ENCODE measurements around the gene PRKCE. TPM values are rescaled to one million over a fixed set of nuclear protein-coding genes. Genes with fewer than 3 reads are reported as not detected.

Gene PRKCE
- total and polyA plus RNA-seq, 7 experiments from 2014 or later: 1.4 to 37.9 (median 19.5) TPM

DNA sequence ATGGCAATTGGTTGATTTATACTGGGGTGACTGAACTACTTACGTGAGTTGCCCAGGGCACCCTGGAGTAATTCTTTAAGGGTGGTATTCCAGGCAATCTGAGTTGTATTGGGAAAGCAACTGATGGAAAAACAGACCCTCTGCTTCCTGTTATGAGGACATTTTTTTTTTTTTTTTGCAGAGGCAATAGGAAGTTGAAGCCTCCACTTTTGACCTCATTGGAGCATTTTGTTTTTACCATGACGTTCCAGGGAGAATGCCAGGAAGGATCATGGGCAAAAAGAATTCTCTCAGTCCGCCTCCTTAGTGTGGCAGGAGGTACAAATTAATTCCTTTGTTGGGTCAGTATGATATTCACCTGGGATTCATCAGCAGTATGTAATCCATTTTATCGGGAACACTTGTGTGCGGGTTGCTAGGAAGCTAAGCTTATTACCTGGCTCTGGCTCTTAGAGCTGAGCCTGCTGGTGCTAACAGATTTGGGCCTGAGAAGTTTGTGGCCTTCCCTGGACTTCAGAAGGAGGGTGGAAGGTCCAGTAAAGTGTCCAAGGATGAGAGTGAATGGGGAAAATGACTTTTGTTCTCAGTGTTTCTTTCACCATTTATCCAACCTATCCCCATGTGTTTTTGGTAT lies 372.8 kb downstream of the PRKCE start:
- Histone ChIP-seq H3K9me3 (ENCODE audit: control insufficient read depth in 2 of 3, low read length in 3 of 3) (no peaks in the 10 kb centered on the region), H3K36me3 (ENCODE audit: control insufficient read depth in 2 of 3, insufficient read depth in 3 of 3, low read length in 3 of 3) (no peaks in the 10 kb centered on the region), H3K4me1 (ENCODE audit: control insufficient read depth in 2 of 2, insufficient read depth in 2 of 2, low read length in 2 of 2) (no peaks in the 10 kb centered on the region), H3K27me3 (ENCODE audit: control insufficient read depth in 2 of 2, insufficient read depth in 2 of 2, low read length in 2 of 2) (no peaks in the 10 kb centered on the region), H3K4me3 (ENCODE audit: low read length) (no peak overlapping the region), H3K27ac (ENCODE audit: low read depth, low read length) (no peak overlapping the region)
- ATAC-seq (no peak), DNase-seq (no peak)
- H3K36me3 Mint-ChIP-seq: peaks cover 6 to 29% (median 20%) of the 10 kb centered on the region in 5 donors
- H3K4me1 Mint-ChIP-seq: peaks cover 0 to 41% (median 0%) of the 10 kb centered on the region in 7 donors
- intact Hi-C loops (cut with micrococcal nuclease): no loop called here
- H3K27me3 Mint-ChIP-seq: no peaks in the 10 kb centered on the region
- ChIA-PET CTCF (no interaction called here), POLR2A (no interaction called here)
- no peak overlapping the region for H3K27ac Mint-ChIP-seq
- H3K9me3 Mint-ChIP-seq: peaks cover 0 to 3% (median 0%) of the 10 kb centered on the region in 11 donors
- H3K4me3 Mint-ChIP-seq: no peak overlapping the region

DNA sequence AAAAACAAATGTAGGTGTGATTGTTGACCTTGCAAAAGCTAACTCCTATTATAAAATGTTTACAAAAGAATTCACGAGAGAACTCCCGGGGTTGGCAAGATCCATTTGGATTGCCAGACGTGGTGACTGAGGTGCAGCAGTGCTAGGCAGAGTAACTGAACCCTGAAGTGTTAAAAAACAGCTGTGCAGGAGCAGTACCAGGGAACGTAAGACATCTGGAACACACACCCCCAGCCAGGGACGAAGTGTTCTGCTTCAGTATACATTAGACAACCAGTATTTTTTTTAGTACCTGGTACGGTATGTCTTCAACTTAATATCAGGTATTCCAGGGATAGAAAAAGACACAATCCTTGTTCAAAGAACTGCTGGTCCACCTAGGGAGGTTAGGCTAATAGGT lies 373.6 kb downstream of the PRKCE start:
- H3K9me3 ChIP-seq (ENCODE audit: control insufficient read depth in 2 of 3, low read length in 3 of 3): no peaks in the 10 kb centered on the region
- no peak overlapping the region for H3K4me3 Mint-ChIP-seq
- H3K27ac ChIP-seq (ENCODE audit: low read depth, low read length): no peak overlapping the region
- ChIA-PET CTCF (no interaction called here), POLR2A (no interaction called here)
- H3K4me1 Mint-ChIP-seq: peaks cover 0 to 33% (median 0%) of the 10 kb centered on the region in 7 donors
- no peaks in the 10 kb centered on the region for H3K27me3 Mint-ChIP-seq
- no peaks in the 10 kb centered on the region for H3K36me3 ChIP-seq (ENCODE audit: control insufficient read depth in 2 of 3, insufficient read depth in 3 of 3, low read length in 3 of 3)
- peaks cover 0 to 3% (median 0%) of the 10 kb centered on the region in 11 donors for H3K9me3 Mint-ChIP-seq
- H3K27me3 ChIP-seq (ENCODE audit: control insufficient read depth in 2 of 2, insufficient read depth in 2 of 2, low read length in 2 of 2): no peaks in the 10 kb centered on the region
- DNase-seq (no peak), ATAC-seq (no peak)
- no peaks in the 10 kb centered on the region for H3K4me1 ChIP-seq (ENCODE audit: control insufficient read depth in 2 of 2, insufficient read depth in 2 of 2, low read length in 2 of 2)
- H3K4me3 ChIP-seq (ENCODE audit: low read length): no peak overlapping the region
- no peak overlapping the region for H3K27ac Mint-ChIP-seq
- H3K36me3 Mint-ChIP-seq: peaks cover 6 to 29% (median 20%) of the 10 kb centered on the region in 5 donors
- intact Hi-C loops (cut with micrococcal nuclease): no loop called here

- no peaks in the 10 kb centered on the region for H3K27me3 Mint-ChIP-seq
- ATAC-seq (no peak), DNase-seq (no peak)
- peaks cover 0 to 27% (median 0%) of the 10 kb centered on the region in 7 donors for H3K4me1 Mint-ChIP-seq
- POLR2A ChIA-PET: no interaction called here
- Histone ChIP-seq H3K4me1 (ENCODE audit: control insufficient read depth in 2 of 2, insufficient read depth in 2 of 2, low read length in 2 of 2) (no peaks in the 10 kb centered on the region), H3K4me3 (ENCODE audit: low read length) (no peak overlapping the region), H3K27ac (ENCODE audit: low read depth, low read length) (no peak overlapping the region), H3K9me3 (ENCODE audit: control insufficient read depth in 2 of 3, low read length in 3 of 3) (no peaks in the 10 kb centered on the region), H3K36me3 (ENCODE audit: control insufficient read depth in 2 of 3, insufficient read depth in 3 of 3, low read length in 3 of 3) (no peaks in the 10 kb centered on the region), H3K27me3 (ENCODE audit: control insufficient read depth in 2 of 2, insufficient read depth in 2 of 2, low read length in 2 of 2) (no peaks in the 10 kb centered on the region)
- intact Hi-C loops (cut with micrococcal nuclease): no loop called here
- peaks cover 0 to 2% (median 0%) of the 10 kb centered on the region in 11 donors for H3K9me3 Mint-ChIP-seq
- CTCF ChIA-PET: no interaction called here
- H3K36me3 Mint-ChIP-seq: peaks cover 2 to 27% (median 17%) of the 10 kb centered on the region in 5 donors
- H3K4me3 Mint-ChIP-seq: no peak overlapping the region
- no peak overlapping the region for H3K27ac Mint-ChIP-seq
These were observed 374.2 kb downstream of the PRKCE start for GRCh38 chr2:46025676-46026075.

- H3K4me3 Mint-ChIP-seq: no peak overlapping the region
- peaks cover 0 to 2% (median 0%) of the 10 kb centered on the region in 11 donors for H3K9me3 Mint-ChIP-seq
- DNase-seq (no peak), ATAC-seq (no peak)
- Histone ChIP-seq H3K36me3 (ENCODE audit: control insufficient read depth in 2 of 3, insufficient read depth in 3 of 3, low read length in 3 of 3) (no peaks in the 10 kb centered on the region), H3K4me3 (ENCODE audit: low read length) (no peak overlapping the region), H3K4me1 (ENCODE audit: control insufficient read depth in 2 of 2, insufficient read depth in 2 of 2, low read length in 2 of 2) (no peaks in the 10 kb centered on the region), H3K9me3 (ENCODE audit: control insufficient read depth in 2 of 3, low read length in 3 of 3) (no peaks in the 10 kb centered on the region), H3K27ac (ENCODE audit: low read depth, low read length) (no peak overlapping the region), H3K27me3 (ENCODE audit: control insufficient read depth in 2 of 2, insufficient read depth in 2 of 2, low read length in 2 of 2) (no peaks in the 10 kb centered on the region)
- ChIA-PET CTCF (no interaction called here), POLR2A (no interaction called here)
- peaks cover 0 to 27% (median 13%) of the 10 kb centered on the region in 5 donors for H3K36me3 Mint-ChIP-seq
- no peaks in the 10 kb centered on the region for H3K27me3 Mint-ChIP-seq
- no peak overlapping the region for H3K27ac Mint-ChIP-seq
- intact Hi-C loops (cut with micrococcal nuclease): no loop called here
- peaks cover 0 to 23% (median 0%) of the 10 kb centered on the region in 7 donors for H3K4me1 Mint-ChIP-seq
These were observed 375.0 kb downstream of the PRKCE start for GRCh38 chr2:46026431-46026830.

DNA sequence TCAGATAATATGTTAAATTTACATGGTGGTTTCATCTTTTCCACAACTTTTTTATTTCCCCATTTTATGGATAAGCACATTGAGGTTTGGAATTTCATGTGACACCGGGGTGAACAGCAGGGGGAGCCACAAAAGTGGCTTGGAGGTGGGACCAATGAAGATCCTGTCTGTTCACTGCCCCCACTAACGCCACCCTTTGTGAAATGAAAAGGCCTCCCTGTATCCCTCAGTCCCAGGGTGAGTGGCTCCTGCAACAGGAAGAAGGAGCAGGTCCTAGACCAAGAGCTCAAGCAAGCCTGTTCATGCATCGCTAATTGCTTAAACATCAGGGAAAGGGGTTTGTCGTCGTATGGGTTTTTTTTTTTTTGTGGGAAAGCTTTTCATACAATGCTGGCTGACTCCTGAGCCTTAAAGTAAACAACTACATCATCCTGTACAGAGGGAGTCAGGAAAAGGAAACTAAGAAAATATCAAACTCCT lies 377.9 kb downstream of the PRKCE start:
- Histone ChIP-seq H3K36me3 (ENCODE audit: control insufficient read depth in 2 of 3, insufficient read depth in 3 of 3, low read length in 3 of 3) (no peaks in the 10 kb centered on the region), H3K27me3 (ENCODE audit: control insufficient read depth in 2 of 2, insufficient read depth in 2 of 2, low read length in 2 of 2) (no peaks in the 10 kb centered on the region), H3K4me3 (ENCODE audit: low read length) (no peak overlapping the region), H3K4me1 (ENCODE audit: control insufficient read depth in 2 of 2, insufficient read depth in 2 of 2, low read length in 2 of 2) (no peaks in the 10 kb centered on the region), H3K27ac (ENCODE audit: low read depth, low read length) (no peak overlapping the region), H3K9me3 (ENCODE audit: control insufficient read depth in 2 of 3, low read length in 3 of 3) (no peaks in the 10 kb centered on the region)
- peaks cover 0 to 26% (median 0%) of the 10 kb centered on the region in 7 donors for H3K4me1 Mint-ChIP-seq
- H3K36me3 Mint-ChIP-seq: peaks cover 0 to 26% (median 9%) of the 10 kb centered on the region in 5 donors
- no peaks in the 10 kb centered on the region for H3K9me3 Mint-ChIP-seq
- intact Hi-C loops (cut with micrococcal nuclease): no loop called here
- no peak for ATAC-seq
- no peak overlapping the region for H3K4me3 Mint-ChIP-seq
- no peaks in the 10 kb centered on the region for H3K27me3 Mint-ChIP-seq
- H3K27ac Mint-ChIP-seq: no peak overlapping the region
- no peak for DNase-seq
- CTCF ChIA-PET: no interaction called here
- POLR2A ChIA-PET: no interaction called here

DNA sequence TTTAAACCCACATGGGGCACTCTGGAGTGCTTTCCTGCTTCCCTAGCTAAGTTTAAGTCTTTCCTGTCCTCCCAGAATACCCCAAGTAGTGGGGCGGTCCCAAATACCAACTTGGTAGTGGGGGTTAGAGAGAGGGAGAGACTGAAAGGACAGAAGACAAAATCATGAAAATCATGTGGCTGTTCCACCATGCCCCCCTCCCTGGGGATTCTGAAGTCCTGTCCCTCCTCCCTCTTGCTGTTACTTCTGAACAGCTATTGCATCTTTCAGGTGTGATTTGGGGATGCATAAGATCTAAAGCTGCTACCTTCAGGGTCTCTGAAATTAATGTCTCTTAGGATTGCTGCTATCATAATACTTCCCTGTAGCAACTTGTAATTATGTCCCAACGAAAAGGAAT lies 378.9 kb downstream of the PRKCE start:
- H3K27ac Mint-ChIP-seq: no peak overlapping the region
- DNase-seq (no peak), ATAC-seq (no peak)
- no peaks in the 10 kb centered on the region for H3K9me3 ChIP-seq (ENCODE audit: control insufficient read depth in 2 of 3, low read length in 3 of 3)
- H3K27me3 ChIP-seq (ENCODE audit: control insufficient read depth in 2 of 2, insufficient read depth in 2 of 2, low read length in 2 of 2): no peaks in the 10 kb centered on the region
- no peak overlapping the region for H3K27ac ChIP-seq (ENCODE audit: low read depth, low read length)
- no peaks in the 10 kb centered on the region for H3K9me3 Mint-ChIP-seq
- intact Hi-C loops (cut with micrococcal nuclease): no loop called here
- H3K27me3 Mint-ChIP-seq: no peaks in the 10 kb centered on the region
- H3K4me3 ChIP-seq (ENCODE audit: low read length): no peak overlapping the region
- H3K4me3 Mint-ChIP-seq: no peak overlapping the region
- H3K4me1 ChIP-seq (ENCODE audit: control insufficient read depth in 2 of 2, insufficient read depth in 2 of 2, low read length in 2 of 2): no peaks in the 10 kb centered on the region
- ChIA-PET POLR2A (no interaction called here), CTCF (interaction anchor here (0.6 kb wide), 1 partner anchor 1830 kb away, joined by 5 read pairs; no protein-coding TSS in a partner anchor)
- H3K4me1 Mint-ChIP-seq: peaks cover 0 to 26% (median 0%) of the 10 kb centered on the region in 7 donors
- no peaks in the 10 kb centered on the region for H3K36me3 ChIP-seq (ENCODE audit: control insufficient read depth in 2 of 3, insufficient read depth in 3 of 3, low read length in 3 of 3)
- peaks cover 0 to 26% (median 8%) of the 10 kb centered on the region in 5 donors for H3K36me3 Mint-ChIP-seq

GRCh38 chr2:46032161-46032813 lies 380.8 kb downstream of the PRKCE start:
- no peaks in the 10 kb centered on the region for H3K27me3 ChIP-seq (ENCODE audit: control insufficient read depth in 2 of 2, insufficient read depth in 2 of 2, low read length in 2 of 2)
- Mint-ChIP-seq H3K9me3 (no peaks in the 10 kb centered on the region), H3K27ac (peak overlapping the region in 1 of 9 donors; percentile 50), H3K36me3 (peaks cover 4 to 26% (median 8%) of the 10 kb centered on the region in 5 donors), H3K4me1 (peaks cover 0 to 26% (median 0%) of the 10 kb centered on the region in 7 donors), H3K4me3 (no peak overlapping the region), H3K27me3 (no peaks in the 10 kb centered on the region)
- H3K27ac ChIP-seq (ENCODE audit: low read depth, low read length): no peak overlapping the region
- ChIA-PET POLR2A (no interaction called here), CTCF (no interaction called here)
- H3K4me3 ChIP-seq (ENCODE audit: low read length): no peak overlapping the region
- H3K9me3 ChIP-seq (ENCODE audit: control insufficient read depth in 2 of 3, low read length in 3 of 3): no peaks in the 10 kb centered on the region
- no peaks in the 10 kb centered on the region for H3K4me1 ChIP-seq (ENCODE audit: control insufficient read depth in 2 of 2, insufficient read depth in 2 of 2, low read length in 2 of 2)
- H3K36me3 ChIP-seq (ENCODE audit: control insufficient read depth in 2 of 3, insufficient read depth in 3 of 3, low read length in 3 of 3): no peaks in the 10 kb centered on the region
- DNase-seq (no peak), ATAC-seq (no peak)
- intact Hi-C loops (cut with micrococcal nuclease): no loop called here
